ENCODE results near the gene OR5D18. TPM values are rescaled to one million over a fixed set of nuclear protein-coding genes. Genes with fewer than 3 reads are reported as not detected.
A peak's percentile ranks its signal among the peaks of the same experiment; 100 is the strongest.

The OR5D18 gene
- polyA plus RNA-seq, 2 of the 4 experiments (the other 2 are of a cell fraction), result not detected

DNA sequence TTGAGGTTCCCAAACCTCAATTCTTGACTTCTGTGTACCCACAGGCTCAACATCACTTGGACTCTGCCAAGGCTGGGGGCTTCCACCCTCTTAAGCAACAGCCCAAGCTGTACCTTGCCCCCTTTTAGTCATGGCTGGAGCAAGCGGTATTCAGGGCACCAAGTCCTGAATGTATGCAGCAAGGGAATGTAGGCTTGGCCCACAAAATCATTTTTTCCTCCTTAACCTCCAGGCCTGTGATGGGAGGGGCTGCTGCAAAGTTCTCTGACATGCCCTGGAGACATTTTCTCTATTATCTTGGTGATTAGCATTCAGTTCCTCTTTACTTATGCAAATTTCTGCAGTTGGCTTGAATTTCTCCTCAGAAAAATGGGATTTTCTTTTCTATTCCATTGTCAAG lies 13.2 kb upstream of the OR5D18 start:
- DNase-seq (ENCODE audit: low read depth in 1 of 2, low spot score in 1 of 2) (no peak), FAIRE-seq (no peak), ATAC-seq (no peak)
- TF ChIP-seq RFX5 (IDR thresholded peaks at IDR 0.05) (no peak), ZFP36 (IDR thresholded peaks at IDR 0.05; ENCODE audit: borderline replicate concordance, partially characterized antibody) (peak; percentile 66)
- CTCF ChIA-PET, result no interaction called here
- Histone ChIP-seq H3K4me3 (no peak overlapping the region), H3K9me3 (no peaks in the 10 kb centered on the region), H3K4me1 (no peaks in the 10 kb centered on the region), H3K4me2 (no peak overlapping the region), H3K27ac (no peak overlapping the region)
- POLR2A ChIA-PET, result no interaction called here
- WGBS (ENCODE audit: missing lambda C conversion rate), result 14% methylated on average over 1 of the region's 1 CpG

DNA sequence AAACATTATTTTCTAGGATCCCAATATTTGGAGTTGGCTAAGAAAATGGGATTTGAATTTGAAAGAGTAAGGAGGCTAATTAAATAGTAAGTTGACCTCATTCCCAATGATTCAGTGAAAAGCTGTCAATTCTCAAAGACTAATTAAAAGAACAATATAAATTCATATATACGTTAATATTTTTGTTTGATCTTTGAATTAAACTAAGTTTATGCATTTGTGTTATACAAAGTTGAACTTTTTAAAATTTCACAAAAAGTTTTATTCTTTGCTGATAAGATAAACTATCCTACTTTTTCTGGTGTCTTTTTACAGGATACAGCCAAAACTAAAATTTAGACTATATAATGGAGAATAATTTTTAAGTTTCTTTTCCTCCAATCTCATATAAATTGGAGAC lies 8.4 kb upstream of the OR5D18 start, which contains the start of gene OR5L1:
Gene OR5L1, plus strand, starts transcription at position 301 of the 400 bp plus-strand sequence. CDS start 100 bp downstream, outside the sequence.
- FAIRE-seq, result no peak
- Histone ChIP-seq H3K4me1 (no peaks in the 10 kb centered on the region), H3K9me3 (no peaks in the 10 kb centered on the region), H3K27ac (no peak within 1 kb of the TSS), H3K4me2 (no peak within 1 kb of the TSS), H3K4me3 (no peak within 1 kb of the TSS)
- ChIA-PET CTCF (no interaction called here), POLR2A (no interaction called here)
- 14% methylated on average over 1 of the region's 1 CpG for WGBS (ENCODE audit: missing lambda C conversion rate)
- DNase-seq (ENCODE audit: low read depth in 1 of 2, low spot score in 1 of 2), result no peak
- no peak for ATAC-seq
- TF ChIP-seq RNF2 (IDR thresholded peaks at IDR 0.05; ENCODE audit: borderline replicate concordance, low read depth) (no peak), CBX2 (IDR thresholded peaks at IDR 0.05; ENCODE audit: borderline replicate concordance, low read depth) (no peak), HOXA7 (CRISPR knock-in tag; IDR thresholded peaks at IDR 0.05) (no peak), BCL3 (IDR thresholded peaks at IDR 0.05) (no peak), EHF (CRISPR knock-in tag; IDR thresholded peaks at IDR 0.05) (no peak), KDM5A (IDR thresholded peaks at IDR 0.05) (no peak), ATOH8 (CRISPR knock-in tag; IDR thresholded peaks at IDR 0.05; ENCODE audit: low read depth) (no peak), HOXB13 (CRISPR knock-in tag; IDR thresholded peaks at IDR 0.05; ENCODE audit: low read depth) (no peak), RFX5 (IDR thresholded peaks at IDR 0.05) (no peak), EHMT2 (IDR thresholded peaks at IDR 0.05; ENCODE audit: low read depth) (no peak), JUN (IDR thresholded peaks at IDR 0.05) (no peak), REST (IDR thresholded peaks at IDR 0.05) (no peak), NR3C1 (IDR thresholded peaks at IDR 0.05) (no peak), RAD21 (conservative IDR thresholded peaks at IDR 0.05 in 1 of 2, IDR thresholded peaks at IDR 0.05 in 1 of 2) (no peak), RARB (CRISPR knock-in tag; IDR thresholded peaks at IDR 0.05) (no peak)
- TF ChIP-seq, protein P1, sequence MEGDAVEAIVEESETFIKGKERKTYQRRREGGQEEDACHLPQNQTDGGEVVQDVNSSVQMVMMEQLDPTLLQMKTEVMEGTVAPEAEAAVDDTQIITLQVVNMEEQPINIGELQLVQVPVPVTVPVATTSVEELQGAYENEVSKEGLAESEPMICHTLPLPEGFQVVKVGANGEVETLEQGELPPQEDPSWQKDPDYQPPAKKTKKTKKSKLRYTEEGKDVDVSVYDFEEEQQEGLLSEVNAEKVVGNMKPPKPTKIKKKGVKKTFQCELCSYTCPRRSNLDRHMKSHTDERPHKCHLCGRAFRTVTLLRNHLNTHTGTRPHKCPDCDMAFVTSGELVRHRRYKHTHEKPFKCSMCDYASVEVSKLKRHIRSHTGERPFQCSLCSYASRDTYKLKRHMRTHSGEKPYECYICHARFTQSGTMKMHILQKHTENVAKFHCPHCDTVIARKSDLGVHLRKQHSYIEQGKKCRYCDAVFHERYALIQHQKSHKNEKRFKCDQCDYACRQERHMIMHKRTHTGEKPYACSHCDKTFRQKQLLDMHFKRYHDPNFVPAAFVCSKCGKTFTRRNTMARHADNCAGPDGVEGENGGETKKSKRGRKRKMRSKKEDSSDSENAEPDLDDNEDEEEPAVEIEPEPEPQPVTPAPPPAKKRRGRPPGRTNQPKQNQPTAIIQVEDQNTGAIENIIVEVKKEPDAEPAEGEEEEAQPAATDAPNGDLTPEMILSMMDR (IDR thresholded peaks at IDR 0.05), result no peak
- TF ChIP-seq, protein P2, sequence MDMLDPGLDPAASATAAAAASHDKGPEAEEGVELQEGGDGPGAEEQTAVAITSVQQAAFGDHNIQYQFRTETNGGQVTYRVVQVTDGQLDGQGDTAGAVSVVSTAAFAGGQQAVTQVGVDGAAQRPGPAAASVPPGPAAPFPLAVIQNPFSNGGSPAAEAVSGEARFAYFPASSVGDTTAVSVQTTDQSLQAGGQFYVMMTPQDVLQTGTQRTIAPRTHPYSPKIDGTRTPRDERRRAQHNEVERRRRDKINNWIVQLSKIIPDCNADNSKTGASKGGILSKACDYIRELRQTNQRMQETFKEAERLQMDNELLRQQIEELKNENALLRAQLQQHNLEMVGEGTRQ (IDR thresholded peaks at IDR 0.05), result no peak
